ENCODE results near the gene PEAR1.

- no peak for TF ChIP-seq MAX (IDR thresholded peaks at IDR 0.05)
- no peak for TF ChIP-seq SP1 (IDR thresholded peaks at IDR 0.05; ENCODE audit: low read depth, low read length)
- no peak for TF ChIP-seq CTCF (IDR thresholded peaks at IDR 0.05; ENCODE audit: control extremely low read depth in 1 of 3, insufficient read depth in 1 of 3, low read depth in 1 of 3, low read length in 3 of 3)
- TF ChIP-seq RXRA (IDR thresholded peaks at IDR 0.05; ENCODE audit: insufficient read depth, low read depth, low read length), result no peak
- no peak for TF ChIP-seq CEBPB (IDR thresholded peaks at IDR 0.05; ENCODE audit: low read depth, low read length)
These were observed 50.2 kb downstream of the PEAR1 start for GRCh38 chr1:156943756-156944155.
